Epithelial cell of proximal tubule (primary cell): ENCODE results near the gene TCERG1. TPM values are rescaled to one million over a fixed set of nuclear protein-coding genes. Genes with fewer than 3 reads are reported as not detected.

Experiments
- DNase-seq: peaks from one replicate; pipeline ENCODE4 v3.0.0-alpha.2; 2011; ENCODE audit warnings: low read depth
- H3K4me3 ChIP-seq: 2 replicates; pipeline ENCODE4 v1.5.1; 2011; ENCODE audit warnings: low read depth, mild to moderate bottlenecking, low read length
- total RNA-seq: library from RNA; depleted of rRNA; stranded (reverse); fragments of >200 nt; gene quantifications from 2 replicates; pipeline ENCODE4 v1.2.3, GENCODE V29; 2015
- TF ChIP-seq, protein P1 (sequence below): conservative IDR thresholded peaks from 2 replicates; pipeline ENCODE4 v1.5.1; 2012; ENCODE audit warnings: low read depth, mild to moderate bottlenecking, low read length

The TCERG1 gene
- total RNA-seq, 1 donor from 2014 or later, result 43.7 TPM

DNA sequence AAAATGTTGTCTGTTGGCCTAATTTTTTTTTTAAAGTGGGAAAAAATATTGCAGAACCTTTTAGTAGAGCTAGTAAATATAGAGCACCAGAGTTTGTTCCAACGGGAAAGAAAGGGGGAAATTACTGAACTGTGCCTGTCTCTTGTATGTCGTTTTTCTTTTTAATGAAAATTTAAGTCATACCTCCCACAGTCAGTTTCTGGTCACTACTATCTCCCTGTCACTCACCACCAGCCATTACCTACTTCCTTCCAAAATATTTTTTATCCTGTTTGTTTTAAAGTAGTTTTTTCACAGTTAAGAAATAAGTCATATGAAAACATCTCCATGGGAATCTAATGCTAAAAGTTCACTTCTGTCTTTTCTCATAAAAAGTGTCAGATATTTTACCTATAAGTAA lies 47.5 kb downstream of the TCERG1 start:
- no peak for DNase-seq
- TF ChIP-seq, protein P1, sequence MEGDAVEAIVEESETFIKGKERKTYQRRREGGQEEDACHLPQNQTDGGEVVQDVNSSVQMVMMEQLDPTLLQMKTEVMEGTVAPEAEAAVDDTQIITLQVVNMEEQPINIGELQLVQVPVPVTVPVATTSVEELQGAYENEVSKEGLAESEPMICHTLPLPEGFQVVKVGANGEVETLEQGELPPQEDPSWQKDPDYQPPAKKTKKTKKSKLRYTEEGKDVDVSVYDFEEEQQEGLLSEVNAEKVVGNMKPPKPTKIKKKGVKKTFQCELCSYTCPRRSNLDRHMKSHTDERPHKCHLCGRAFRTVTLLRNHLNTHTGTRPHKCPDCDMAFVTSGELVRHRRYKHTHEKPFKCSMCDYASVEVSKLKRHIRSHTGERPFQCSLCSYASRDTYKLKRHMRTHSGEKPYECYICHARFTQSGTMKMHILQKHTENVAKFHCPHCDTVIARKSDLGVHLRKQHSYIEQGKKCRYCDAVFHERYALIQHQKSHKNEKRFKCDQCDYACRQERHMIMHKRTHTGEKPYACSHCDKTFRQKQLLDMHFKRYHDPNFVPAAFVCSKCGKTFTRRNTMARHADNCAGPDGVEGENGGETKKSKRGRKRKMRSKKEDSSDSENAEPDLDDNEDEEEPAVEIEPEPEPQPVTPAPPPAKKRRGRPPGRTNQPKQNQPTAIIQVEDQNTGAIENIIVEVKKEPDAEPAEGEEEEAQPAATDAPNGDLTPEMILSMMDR, result no peak
- H3K4me3 ChIP-seq, result no peak overlapping the region

DNA sequence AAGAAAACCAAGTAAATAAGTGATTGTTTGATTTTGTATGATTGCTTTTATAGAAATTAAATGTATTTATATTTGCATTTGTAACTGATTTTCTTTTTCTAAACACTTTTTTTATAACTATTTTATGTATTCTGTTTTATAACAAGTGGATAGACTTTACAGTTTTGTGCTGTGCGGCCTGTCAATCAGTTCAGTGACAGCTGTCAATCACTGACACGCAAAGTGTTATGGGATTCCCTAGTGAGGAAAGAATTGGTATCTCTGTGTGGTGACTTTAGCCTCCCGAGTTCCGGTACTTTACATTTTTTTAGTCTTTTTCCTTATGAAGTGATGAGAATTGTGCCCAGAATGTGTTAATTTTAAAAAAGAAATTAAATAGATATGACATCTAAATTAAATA lies 52.5 kb downstream of the TCERG1 start:
- TF ChIP-seq, protein P1, result no peak
- H3K4me3 ChIP-seq, result no peak overlapping the region
- no peak for DNase-seq

DNA sequence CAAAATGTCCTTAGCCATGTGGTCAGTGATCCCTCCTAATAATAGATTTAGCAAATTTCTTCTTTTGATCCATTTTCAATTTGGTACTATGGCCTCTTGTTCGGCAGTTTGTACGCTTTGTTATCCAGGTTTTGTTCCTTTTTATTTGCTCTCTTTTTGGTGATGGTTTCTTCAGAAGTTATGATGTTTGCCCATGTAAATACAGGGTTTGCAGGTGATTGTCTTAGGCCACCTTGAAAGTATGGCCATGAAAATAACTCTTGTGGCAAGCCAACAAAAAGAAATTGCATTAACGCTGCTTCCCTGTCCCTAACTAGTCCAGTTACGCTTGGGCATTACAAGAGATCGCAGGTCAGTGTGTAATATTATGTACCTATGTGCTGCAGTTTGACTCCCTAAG lies 60.3 kb downstream of the TCERG1 start:
- no peak for DNase-seq
- TF ChIP-seq, protein P1, result no peak
- H3K4me3 ChIP-seq, result no peak overlapping the region

DNA sequence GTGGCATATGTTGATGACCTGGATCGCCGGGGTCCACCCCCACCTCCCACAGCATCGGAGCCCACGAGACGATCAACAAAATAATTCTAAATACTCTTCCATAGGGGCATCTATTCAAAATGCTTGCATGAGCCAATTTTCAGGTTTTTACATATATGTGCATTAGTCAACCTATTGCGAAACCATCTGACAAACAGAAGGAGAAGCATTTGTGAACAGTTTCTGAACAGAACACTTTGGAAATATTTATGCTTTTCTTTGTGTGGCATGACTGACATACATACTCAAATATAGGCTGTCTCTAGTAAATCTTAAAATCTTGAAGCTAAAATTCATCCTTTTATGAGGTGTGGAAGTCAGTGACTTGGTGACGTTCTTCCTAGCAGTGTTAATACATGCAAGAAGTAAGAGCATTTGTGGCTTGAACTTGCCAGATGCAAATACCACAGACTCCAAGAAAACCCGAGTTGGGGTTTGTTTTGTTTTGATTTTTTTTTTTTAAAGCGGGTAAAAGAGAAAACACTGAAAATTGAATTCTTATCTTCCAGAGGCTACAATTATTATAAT lies 63.5 kb downstream of the TCERG1 start:
- no peak for DNase-seq
- no peak overlapping the region for H3K4me3 ChIP-seq
- TF ChIP-seq, protein P1, result no peak

DNA sequence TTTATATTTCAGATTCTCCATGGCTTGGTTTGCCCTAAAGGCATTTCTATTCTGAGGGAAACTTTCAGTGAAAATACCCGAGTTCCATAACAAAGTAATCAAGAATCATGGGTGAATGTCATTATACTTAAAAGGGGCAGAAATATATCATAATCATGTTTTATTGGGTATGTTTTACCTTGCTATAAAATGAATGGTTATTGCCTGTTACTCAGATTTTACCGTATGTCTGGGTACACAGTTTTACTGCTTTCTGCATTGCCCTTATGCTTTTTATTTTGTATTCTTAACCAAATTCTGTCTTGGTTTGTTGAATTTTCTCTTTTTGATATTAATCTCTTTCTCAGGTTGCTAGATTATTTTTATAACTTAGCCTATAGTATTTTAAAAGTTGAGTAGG lies 66.3 kb downstream of the TCERG1 start:
- no peak for DNase-seq
- TF ChIP-seq, protein P1, result no peak
- H3K4me3 ChIP-seq, result no peak overlapping the region

DNA sequence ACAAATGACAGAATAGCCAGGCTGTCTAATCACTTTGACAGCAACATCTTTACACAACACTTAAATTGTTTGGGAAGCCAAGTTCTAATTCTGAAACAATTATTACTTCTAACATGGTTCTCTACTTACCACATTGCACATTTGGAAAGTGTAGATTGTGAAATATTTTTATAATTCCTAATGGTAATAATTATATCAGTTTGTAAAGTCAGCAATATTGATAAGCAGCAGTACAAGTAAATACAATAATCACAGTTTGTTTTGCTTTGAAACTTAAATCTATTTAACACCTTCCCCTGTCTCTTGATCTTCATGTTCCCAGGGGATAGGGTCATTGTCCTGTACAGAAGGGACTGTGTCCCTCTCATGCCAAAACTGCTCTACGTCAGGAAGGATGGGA lies 67.4 kb downstream of the TCERG1 start:
- H3K4me3 ChIP-seq, result no peak overlapping the region
- no peak for DNase-seq
- TF ChIP-seq, protein P1, result no peak

DNA sequence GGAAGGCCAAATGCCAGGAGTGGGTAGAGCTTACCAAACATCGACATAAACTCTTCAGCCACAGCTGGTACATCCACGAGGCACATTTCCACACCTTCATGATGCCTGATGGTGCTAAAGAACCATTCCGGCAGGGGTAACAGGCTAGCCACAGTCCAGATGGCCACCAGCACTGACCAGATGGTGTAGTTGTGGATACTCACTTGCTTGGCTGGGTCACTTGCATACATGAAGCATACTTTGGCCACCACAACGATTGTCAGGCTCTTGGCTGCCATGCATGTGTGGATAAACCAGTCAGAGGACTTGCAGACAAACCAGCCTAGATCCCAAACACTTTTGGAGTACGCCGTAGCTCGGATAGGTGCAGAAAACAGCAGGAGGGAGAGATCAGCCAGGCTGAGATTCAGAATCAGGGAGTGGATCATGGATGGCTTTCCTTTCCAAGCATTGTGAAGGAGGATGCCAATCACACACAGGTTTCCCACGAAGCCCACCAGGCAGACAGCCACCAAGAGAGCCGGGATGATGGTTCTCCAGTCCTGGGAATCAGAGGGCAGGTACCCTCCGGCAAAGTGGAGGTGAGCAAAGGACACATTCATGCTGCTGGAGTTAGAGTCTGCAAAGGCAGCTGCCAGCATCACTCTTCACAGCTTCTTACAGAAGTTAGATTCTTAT lies 68.5 kb downstream of the TCERG1 start:
- no peak for DNase-seq
- no peak overlapping the region for H3K4me3 ChIP-seq
- TF ChIP-seq, protein P1, result no peak
